Left kidney (tissue), 2 donors: Measurements from ENCODE around the gene FOXN3. TPM values are rescaled to one million over a fixed set of nuclear protein-coding genes. Genes with fewer than 3 reads are reported as not detected.

Source experiments
- DNase-seq: peaks from one replicate; pipeline ENCODE4 v3.0.0-alpha.2; 2013
- polyA plus RNA-seq: library from polyadenylated mRNA; unstranded; fragments of 120-200 nt; gene quantifications from one replicate; pipeline ENCODE4 v1.2.1, GENCODE V29; 2013; ENCODE audit not compliant: insufficient read length

Gene FOXN3
- polyA plus RNA-seq, 1 donor = 32.2 TPM

- no peak for DNase-seq
These were observed 219.4 kb downstream of the FOXN3 start for GRCh38 chr14:89197623-89198022.

GRCh38 chr14:89196545-89196944 lies 220.5 kb downstream of the FOXN3 start:
- no peak for DNase-seq

DNA sequence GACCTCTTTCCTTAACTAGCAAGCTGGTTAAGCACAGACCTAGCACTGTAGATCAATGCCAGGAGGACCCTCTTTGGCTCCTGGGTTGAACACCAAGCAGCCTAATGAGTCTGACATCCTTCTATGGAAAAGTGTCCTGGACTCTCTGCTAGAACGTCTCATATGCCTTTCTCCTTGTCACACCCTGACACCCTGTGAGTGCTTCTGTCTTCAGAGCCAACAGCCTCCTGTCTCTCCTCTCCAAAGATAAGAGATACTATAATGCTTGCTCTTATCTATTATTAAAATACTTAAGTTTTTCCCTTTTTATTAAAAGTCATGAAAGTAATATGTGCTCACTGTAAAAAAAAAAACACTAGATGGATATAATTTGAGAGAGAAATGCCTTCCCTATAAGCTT lies 222.7 kb downstream of the FOXN3 start:
- no peak for DNase-seq

GRCh38 chr14:89190765-89191513 lies 226.1 kb downstream of the FOXN3 start:
- DNase-seq = no peak

GRCh38 chr14:89188492-89188891 lies 228.5 kb downstream of the FOXN3 start:
- no peak for DNase-seq

- DNase-seq = no peak
These were observed 229.5 kb downstream of the FOXN3 start for GRCh38 chr14:89187501-89187900.

DNA sequence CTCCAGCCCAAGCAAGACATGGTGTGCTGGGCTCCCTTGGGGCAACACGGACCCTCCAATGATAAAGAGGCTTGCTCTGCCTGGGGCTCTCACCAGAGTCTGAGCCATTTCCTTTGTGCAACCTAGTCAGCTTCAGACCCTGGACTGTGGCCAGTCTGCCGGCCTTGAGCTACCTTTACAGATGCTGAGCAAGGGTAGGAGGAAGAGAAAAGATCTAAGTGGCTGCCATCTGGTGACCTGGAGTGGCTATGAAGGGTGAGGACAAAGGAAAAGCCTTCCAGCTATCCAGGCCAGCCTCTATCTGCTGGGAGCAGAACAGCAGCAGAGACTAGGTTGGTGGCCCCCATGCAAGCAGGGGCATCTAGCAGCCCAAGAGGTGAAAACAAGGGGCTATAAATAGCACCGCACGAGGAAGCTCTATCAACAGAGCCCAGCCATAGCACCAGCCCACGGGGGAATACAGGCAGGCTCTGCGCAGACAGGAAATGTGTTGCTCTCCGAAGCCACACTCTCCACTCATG lies 230.1 kb downstream of the FOXN3 start:
- no peak for DNase-seq

GRCh38 chr14:89185919-89186855 lies 230.8 kb downstream of the FOXN3 start:
- DNase-seq = no peak

DNA sequence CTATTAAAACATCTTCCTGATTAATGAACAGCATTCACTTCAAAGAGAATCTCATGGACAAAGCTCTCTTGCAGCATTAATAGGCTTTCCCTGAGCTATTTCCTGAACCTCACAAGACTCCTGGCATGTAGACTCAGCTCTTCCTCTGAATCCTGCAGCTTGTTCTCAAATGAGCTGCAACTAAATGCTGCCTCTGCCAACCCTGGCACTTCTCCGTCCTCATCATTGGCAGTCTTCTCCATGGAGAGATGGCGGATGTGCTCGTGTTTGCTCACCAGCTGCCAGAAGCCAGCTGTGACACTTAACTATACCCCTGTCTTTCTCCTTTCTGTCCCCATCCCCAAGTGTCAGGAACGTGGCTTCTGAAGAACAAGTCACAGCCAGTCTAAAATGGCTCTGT lies 232.1 kb downstream of the FOXN3 start:
- DNase-seq = no peak

GRCh38 chr14:89182326-89182725 lies 234.7 kb downstream of the FOXN3 start:
- no peak for DNase-seq

GRCh38 chr14:89180546-89180945 lies 236.5 kb downstream of the FOXN3 start:
- no peak for DNase-seq

DNA sequence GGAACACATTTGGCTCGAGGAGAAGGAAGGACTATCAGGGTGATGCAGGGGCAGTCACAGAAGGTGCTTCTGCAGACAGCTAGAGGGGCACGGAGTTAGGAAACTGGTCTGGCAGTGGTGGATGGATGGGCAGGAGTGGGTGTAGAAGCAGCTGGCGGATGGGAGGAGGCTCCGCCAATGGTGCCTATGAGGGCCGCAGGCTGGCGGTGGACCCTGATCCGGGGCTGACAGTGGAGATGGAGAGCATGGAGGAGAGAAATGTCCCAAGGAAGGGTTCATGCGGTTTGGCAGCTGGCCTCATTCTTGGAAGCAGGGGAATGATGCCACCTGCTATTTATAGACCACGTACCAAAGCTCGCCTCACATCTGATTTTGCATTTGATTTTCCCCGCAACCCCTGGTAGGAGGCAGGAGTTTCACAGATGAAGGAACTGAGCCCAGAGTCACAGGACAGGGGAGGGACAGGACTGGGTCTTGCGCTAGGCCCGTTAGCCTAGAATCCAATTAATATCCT lies 237.1 kb downstream of the FOXN3 start:
- no peak for DNase-seq

- DNase-seq = no peak
These were observed 238.1 kb downstream of the FOXN3 start for GRCh38 chr14:89178800-89179535.

DNA sequence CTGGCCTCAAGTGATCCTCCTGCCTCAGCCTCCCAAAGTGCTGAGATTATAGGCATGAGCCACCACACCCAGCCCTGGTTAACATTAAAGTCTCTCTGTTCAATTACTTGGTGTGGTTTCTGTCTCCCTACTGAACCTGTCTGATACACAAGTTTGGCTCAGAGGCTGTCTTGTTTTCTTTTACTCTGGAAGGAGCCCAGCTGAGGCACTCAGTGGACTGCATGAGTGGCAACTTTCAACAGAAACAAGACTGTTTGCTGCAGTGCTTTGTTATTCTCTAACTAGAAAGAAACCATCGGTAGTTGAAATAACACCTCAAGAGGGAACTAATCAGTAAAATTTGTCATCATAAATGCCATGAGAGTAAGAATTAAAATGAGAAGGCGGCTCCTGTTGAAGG lies 238.7 kb downstream of the FOXN3 start:
- no peak for DNase-seq

GRCh38 chr14:89175881-89176799 lies 240.9 kb downstream of the FOXN3 start:
- DNase-seq = no peak

GRCh38 chr14:89171628-89172027 lies 245.4 kb downstream of the FOXN3 start:
- no peak for DNase-seq

DNA sequence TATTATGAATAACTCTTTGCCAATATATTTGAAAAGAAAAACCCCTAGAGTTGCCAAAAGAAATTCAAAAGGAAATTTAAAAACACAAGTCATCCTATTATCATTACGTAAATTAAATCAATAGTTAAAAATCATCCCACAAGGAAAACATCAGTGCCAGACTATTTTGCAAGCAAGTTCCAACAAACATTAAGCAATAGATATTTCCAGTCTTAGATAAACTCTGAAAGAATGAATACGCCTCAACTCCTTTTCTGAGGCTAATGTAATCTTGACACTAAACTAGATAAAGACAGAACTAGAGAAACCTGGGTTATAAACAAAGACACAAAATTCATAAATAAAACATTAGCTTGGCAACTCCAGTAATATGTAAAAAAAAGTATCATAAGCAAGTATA lies 245.9 kb downstream of the FOXN3 start:
- no peak for DNase-seq

DNA sequence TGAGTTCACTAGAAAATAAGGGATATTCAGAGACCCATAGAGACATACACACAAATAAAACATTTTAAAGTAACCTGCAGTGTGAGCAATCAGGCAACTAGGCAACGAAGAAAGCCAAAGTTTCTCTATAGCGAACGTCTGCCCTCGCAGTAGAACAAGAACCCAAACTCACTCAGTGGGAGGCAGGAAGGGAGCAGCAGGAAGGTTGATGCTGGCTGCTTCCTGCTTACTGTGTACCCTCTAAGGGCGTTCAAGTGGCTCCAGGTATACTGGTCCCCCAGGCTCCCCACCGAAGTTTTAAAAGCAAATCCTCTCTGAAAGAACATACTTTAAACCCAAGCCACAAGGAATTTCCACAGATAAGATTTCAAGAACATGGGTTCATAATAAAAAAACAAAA lies 249.3 kb downstream of the FOXN3 start:
- DNase-seq = no peak

DNA sequence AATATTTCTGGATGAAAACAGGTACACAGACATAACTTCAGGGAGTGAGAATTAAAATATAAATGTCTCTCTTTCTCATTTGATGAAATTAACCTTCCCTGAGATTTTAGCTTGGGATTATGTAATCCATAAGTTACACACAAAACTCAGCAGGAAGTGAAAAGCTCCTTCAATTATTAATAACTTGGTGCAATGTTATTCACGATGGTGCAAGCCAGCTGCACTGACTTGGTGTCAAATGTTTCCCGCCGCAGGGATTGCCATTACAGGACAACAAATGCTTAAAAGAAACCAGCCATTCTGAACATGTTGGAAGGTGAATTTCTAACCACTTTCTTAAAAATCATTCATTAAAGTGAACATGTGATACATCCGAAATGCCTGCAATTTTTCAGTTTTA lies 250.4 kb downstream of the FOXN3 start:
- no peak for DNase-seq

- no peak for DNase-seq
These were observed 251.5 kb downstream of the FOXN3 start for GRCh38 chr14:89165189-89166181.
